Measurements from ENCODE around the gene NUMB. TPM values are rescaled to one million over a fixed set of nuclear protein-coding genes. Genes with fewer than 3 reads are reported as not detected.

NUMB gene
- total and polyA plus RNA-seq, 2 donors (not counting 3 experiments of a cell fraction or from before 2014, with no cell fraction given) = 128 to 164 TPM

GRCh38 chr14:73437206-73437605 lies 21.1 kb downstream of the NUMB start:
- no peak for FAIRE-seq
- H4K20me1 ChIP-seq (replicated peaks; ENCODE audit: control insufficient read depth, extremely low read depth, insufficient read depth, low read length) = peaks cover 26% of the 10 kb centered on the region

More at GRCh38 chr14:73437206-73437605, 21.1 kb downstream of the NUMB start:
- Histone ChIP-seq H3K79me2 (ENCODE audit: control insufficient read depth, insufficient read depth, low read length) (peaks cover 93% of the 10 kb centered on the region), H3K27me3 (ENCODE audit: control insufficient read depth in 2 of 2, insufficient read depth in 2 of 2, low read length in 2 of 2) (no peaks in the 10 kb centered on the region), H3K27ac (ENCODE audit: insufficient read depth, low read depth, low read length) (no peak overlapping the region), H3K9me1 (replicated peaks; ENCODE audit: control insufficient read depth, extremely low read depth, insufficient read depth, low read length) (no peaks in the 10 kb centered on the region), H3K4me3 (replicated peaks in 1 of 3; ENCODE audit: insufficient read depth in 1 of 3, low read depth in 1 of 3, low read length in 3 of 3) (no peak overlapping the region), H3K9ac (replicated peaks; ENCODE audit: extremely low read depth, insufficient read depth, low read length) (no peak overlapping the region), H3K36me3 (ENCODE audit: control insufficient read depth in 2 of 2, extremely low read depth in 1 of 2, insufficient read depth in 2 of 2, low read length in 2 of 2) (no peaks in the 10 kb centered on the region), H3K4me1 (ENCODE audit: control insufficient read depth, extremely low read depth, insufficient read depth, low read length) (no peaks in the 10 kb centered on the region), H2AFZ (ENCODE audit: low read depth, low read length) (no peak overlapping the region), H3K4me2 (ENCODE audit: insufficient read depth, low read length) (no peak overlapping the region), H3K9me3 (replicated peaks; ENCODE audit: control insufficient read depth, insufficient read depth, low read length) (no peaks in the 10 kb centered on the region)
- intact Hi-C loops (cut with micrococcal nuclease) = no loop called here
- no peak for DNase-seq (ENCODE audit: low read depth, low spot score)
- BruUV-seq (replicated peaks) = no TSS peak
- dilution Hi-C loops (cut with MboI; ENCODE audit: extremely low pct_ligation_motif_present, low sequenced_read_pairs) = no loop called here
- TF ChIP-seq, protein P1, sequence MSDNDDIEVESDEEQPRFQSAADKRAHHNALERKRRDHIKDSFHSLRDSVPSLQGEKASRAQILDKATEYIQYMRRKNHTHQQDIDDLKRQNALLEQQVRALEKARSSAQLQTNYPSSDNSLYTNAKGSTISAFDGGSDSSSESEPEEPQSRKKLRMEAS (IDR thresholded peaks at IDR 0.05; ENCODE audit: insufficient read depth, insufficient read length) = no peak
- TF ChIP-seq EZH2 (IDR thresholded peaks at IDR 0.05; ENCODE audit: borderline replicate concordance, low read depth, low read length, severe bottlenecking) (no peak), FOS (IDR thresholded peaks at IDR 0.05; ENCODE audit: borderline replicate concordance, insufficient read depth, low read length) (no peak), POLR2AphosphoS5 (IDR thresholded peaks at IDR 0.05; ENCODE audit: insufficient read depth, low read depth, low read length) (no peak), JUN (IDR thresholded peaks at IDR 0.05; ENCODE audit: borderline replicate concordance, insufficient read depth, insufficient read length, low read depth) (no peak), POLR2A (IDR thresholded peaks at IDR 0.05; ENCODE audit: low read depth, low read length) (no peak), CTCF (IDR thresholded peaks at IDR 0.05; ENCODE audit: extremely low read depth in 1 of 2, insufficient read depth in 1 of 2, low read depth in 1 of 2, low read length in 2 of 2) (no peak), GATA2 (IDR thresholded peaks at IDR 0.05; ENCODE audit: insufficient read depth, insufficient read length, low read depth, low read length) (no peak), MYC (IDR thresholded peaks at IDR 0.05; ENCODE audit: low read depth, low read length) (no peak)
- ChIA-PET POLR2A (no interaction called here), CTCF (interaction anchor here (0.8 to 2.1 kb wide), 4 partner anchors 7 to 142 kb away, joined by 3 to 6 read pairs (median 3); no protein-coding TSS in a partner anchor)

All from endothelial cell of umbilical vein (primary cell).